Prostate gland (tissue), 2 donors: ENCODE data around the gene GNA12. TPM values are rescaled to one million over a fixed set of nuclear protein-coding genes. Genes with fewer than 3 reads are reported as not detected.

Source experiments
- DNase-seq: peaks from one replicate; pipeline ENCODE4 v3.0.0-alpha.2; 2019; ENCODE audit warnings: low spot score
- H3K27ac ChIP-seq, 2 donors: fragments of 200-600 bp; sonication (generic); 2 replicates each; pipeline ENCODE4 v1.5.1; 2017 to 2019
- H3K27me3 ChIP-seq: fragments of 200-600 bp; sonication (generic); replicated peaks from 2 replicates; pipeline ENCODE4 v1.5.1; 2019; ENCODE audit not compliant: insufficient read depth
- H3K36me3 ChIP-seq, 2 donors: fragments of 200-600 bp; sonication (generic); 1 replicate in 1 of 2; 2 replicates in 1 of 2; pipeline versions ENCODE4 v1.5.1 to v1.8.1; 2017 to 2019
- H3K4me1 ChIP-seq: fragments of 200-600 bp; sonication (generic); replicated peaks from 2 replicates; pipeline ENCODE4 v1.5.1; 2019
- H3K4me3 ChIP-seq, 2 donors: fragments of 200-600 bp; sonication (generic); 2 replicates each; pipeline ENCODE4 v1.5.1; 2017 to 2019
- H3K9me3 ChIP-seq: fragments of 200-600 bp; sonication (generic); 2 replicates; pipeline ENCODE4 v1.5.1; 2017
- POLR2A ChIP-seq: fragments of 450-650 bp; IDR thresholded peaks from one replicate; pipeline ENCODE4 v1.6.1; 2016; ENCODE audit warnings: antibody characterized with exemption, mild to moderate bottlenecking
- POLR2AphosphoS5 ChIP-seq: sonication (generic); formaldehyde crosslinking; IDR thresholded peaks from one replicate; pipeline ENCODE4 v1.6.1; 2017; ENCODE audit warnings: antibody characterized with exemption
- WGBS: methylation state at CpG from one replicate; pipeline ENCODE4 v1.1.5; 2018; 5-methylcytosine and 5-hydroxymethylcytosine counted together
- intact Hi-C: fragments of 100-400 bp; cut with DNase I; formaldehyde crosslinking; loops from one replicate; pipeline ENCODE4 v1.14.2; 2022
- total RNA-seq, 2 donors: library from RNA; depleted of rRNA; stranded (reverse); fragments of >200 nt; gene quantifications; one replicate each; pipeline ENCODE4 v1.1.0, GENCODE V29; 2016
- TF ChIP-seq, protein P1 (sequence below), 4 experiments: fragments of 200-600 bp in 2 of 4; fragments of 450-650 bp in 2 of 4; sonication (generic) in 2 of 4; IDR thresholded peaks; 1 replicate in 3 of 4; 2 replicates in 1 of 4; pipeline ENCODE4 v1.5.1; 2016 to 2019; ENCODE audit warnings: antibody characterized with exemption in 4 of 4, mild to moderate bottlenecking in 2 of 4, moderate library complexity in 2 of 4

Gene GNA12
- total RNA-seq, 2 donors from 2014 or later, result 22.6 to 102 TPM

DNA sequence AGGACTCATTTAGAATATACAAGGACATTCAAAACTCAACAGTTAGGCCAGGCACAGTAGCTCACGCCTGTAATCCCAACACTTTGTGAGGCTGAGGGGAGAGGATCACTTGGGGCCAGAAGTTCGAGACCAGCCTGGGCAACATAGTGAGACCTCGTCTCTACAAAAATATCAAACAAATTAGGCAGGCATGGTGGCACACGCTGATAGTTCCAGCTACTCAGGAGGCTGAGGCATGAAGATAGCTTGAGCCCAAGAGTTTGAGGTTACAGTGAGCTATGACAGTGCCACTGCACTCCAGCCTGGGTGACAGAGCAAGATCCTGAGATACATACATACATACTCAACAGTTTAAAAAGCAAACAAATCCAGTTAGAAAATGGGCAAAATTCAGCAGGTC is 44.9 kb downstream of the GNA12 start:
- intact Hi-C loops, result loop anchor here (5.0 kb wide), 1 partner anchor 67 kb away; no protein-coding TSS in a partner anchor
- H3K27ac ChIP-seq, result no peak overlapping the region
- H3K9me3 ChIP-seq, result no peaks in the 10 kb centered on the region
- no peaks in the 10 kb centered on the region for H3K36me3 ChIP-seq
- peaks cover 6% of the 10 kb centered on the region for H3K4me1 ChIP-seq
- H3K27me3 ChIP-seq, result no peaks in the 10 kb centered on the region
- TF ChIP-seq, protein P1, sequence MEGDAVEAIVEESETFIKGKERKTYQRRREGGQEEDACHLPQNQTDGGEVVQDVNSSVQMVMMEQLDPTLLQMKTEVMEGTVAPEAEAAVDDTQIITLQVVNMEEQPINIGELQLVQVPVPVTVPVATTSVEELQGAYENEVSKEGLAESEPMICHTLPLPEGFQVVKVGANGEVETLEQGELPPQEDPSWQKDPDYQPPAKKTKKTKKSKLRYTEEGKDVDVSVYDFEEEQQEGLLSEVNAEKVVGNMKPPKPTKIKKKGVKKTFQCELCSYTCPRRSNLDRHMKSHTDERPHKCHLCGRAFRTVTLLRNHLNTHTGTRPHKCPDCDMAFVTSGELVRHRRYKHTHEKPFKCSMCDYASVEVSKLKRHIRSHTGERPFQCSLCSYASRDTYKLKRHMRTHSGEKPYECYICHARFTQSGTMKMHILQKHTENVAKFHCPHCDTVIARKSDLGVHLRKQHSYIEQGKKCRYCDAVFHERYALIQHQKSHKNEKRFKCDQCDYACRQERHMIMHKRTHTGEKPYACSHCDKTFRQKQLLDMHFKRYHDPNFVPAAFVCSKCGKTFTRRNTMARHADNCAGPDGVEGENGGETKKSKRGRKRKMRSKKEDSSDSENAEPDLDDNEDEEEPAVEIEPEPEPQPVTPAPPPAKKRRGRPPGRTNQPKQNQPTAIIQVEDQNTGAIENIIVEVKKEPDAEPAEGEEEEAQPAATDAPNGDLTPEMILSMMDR (IDR thresholded peaks at IDR 0.05), result no peak
- TF ChIP-seq POLR2AphosphoS5 (no peak), POLR2A (no peak)
- H3K4me3 ChIP-seq, result no peak overlapping the region
- DNase-seq, result no peak
- 98% methylated on average over 4 of the region's 4 CpGs for WGBS

DNA sequence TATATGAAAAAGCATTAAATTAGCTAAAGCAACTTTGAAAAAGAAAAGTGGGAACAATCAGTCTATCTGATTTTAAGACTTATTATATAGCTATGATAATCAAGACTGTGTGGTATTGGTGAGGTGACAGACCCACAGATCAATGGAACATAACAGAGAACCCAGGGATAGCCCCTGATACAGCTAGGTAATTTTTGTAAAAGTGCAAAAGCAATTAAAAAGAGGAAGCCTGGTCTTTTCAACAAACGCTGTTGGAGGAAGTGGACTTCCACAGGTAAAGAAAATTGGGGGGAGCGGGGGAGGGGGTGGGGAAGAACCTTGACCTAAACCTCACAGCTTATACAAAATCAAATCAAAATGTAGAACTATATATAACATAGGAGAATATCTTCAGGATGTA is 45.4 kb downstream of the GNA12 start:
- Histone ChIP-seq H3K4me1 (peaks cover 6% of the 10 kb centered on the region), H3K9me3 (no peaks in the 10 kb centered on the region), H3K4me3 (no peak overlapping the region), H3K36me3 (no peaks in the 10 kb centered on the region), H3K27me3 (no peaks in the 10 kb centered on the region), H3K27ac (no peak overlapping the region)
- intact Hi-C loops, result loop anchor here (5.0 kb wide), 1 partner anchor 66 kb away; no protein-coding TSS in a partner anchor
- DNase-seq, result no peak
- TF ChIP-seq, protein P1 (IDR thresholded peaks at IDR 0.05), result no peak
- TF ChIP-seq POLR2AphosphoS5 (no peak), POLR2A (no peak)
- WGBS, result 85% methylated on average over 2 of the region's 2 CpGs

DNA sequence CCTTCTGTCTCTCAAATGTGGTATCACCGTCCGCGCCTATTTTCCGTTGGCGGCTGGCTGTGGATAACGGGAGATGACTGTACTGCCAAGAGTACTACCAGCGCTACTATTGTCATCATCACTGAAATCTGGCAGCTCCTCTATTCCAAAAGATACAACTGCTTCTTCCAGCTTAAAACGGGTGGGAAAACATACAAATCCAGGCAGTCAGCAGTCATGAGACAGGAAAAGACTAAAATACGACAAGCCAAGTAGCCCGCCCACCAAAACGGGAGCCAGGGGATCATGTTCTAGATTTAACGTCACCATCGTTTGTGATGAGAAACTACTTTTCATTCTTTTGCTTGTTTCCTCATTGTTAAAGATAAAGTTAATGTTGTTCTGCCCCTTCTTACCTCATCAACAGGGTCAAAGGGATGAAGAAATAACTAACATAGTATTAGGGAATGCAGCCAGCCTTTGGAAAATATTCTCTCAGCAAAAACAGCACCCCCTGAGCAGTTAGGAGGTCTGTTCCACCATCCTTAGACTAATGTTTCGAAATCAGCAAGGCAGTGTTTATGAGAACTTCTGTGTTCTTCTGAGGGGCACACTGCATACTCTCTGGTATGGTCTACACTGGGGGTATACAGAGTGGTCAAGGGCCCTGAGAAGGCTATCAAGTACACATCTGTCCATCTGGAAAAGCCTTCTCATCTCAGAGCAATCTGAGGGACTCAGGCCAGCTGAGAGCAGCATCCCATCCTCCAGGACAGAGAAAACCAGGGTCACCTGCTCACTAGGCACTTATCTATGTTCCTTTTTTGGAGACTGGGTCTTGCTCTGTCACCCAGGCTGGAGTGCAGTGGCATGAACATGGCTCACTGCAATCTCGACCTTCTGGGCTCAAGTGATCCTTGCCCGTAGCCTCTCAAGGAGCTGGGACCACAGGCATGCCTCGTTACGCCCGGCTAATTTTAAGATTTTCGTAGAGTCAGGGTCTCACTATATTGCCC is 47.5 kb downstream of the GNA12 start:
- Histone ChIP-seq H3K9me3 (no peaks in the 10 kb centered on the region), H3K4me3 (no peak overlapping the region), H3K4me1 (no peaks in the 10 kb centered on the region), H3K36me3 (no peaks in the 10 kb centered on the region), H3K27me3 (no peaks in the 10 kb centered on the region), H3K27ac (peak overlapping the region in 1 of 2 donors; percentile 22)
- no peak for TF ChIP-seq POLR2A
- TF ChIP-seq POLR2AphosphoS5, result peak; percentile 6
- DNase-seq, result no peak
- WGBS, result 71% methylated on average over 20 of the region's 20 CpGs
- intact Hi-C loops, result loop anchor here (5.0 kb wide), 1 partner anchor 64 kb away; no protein-coding TSS in a partner anchor

DNA sequence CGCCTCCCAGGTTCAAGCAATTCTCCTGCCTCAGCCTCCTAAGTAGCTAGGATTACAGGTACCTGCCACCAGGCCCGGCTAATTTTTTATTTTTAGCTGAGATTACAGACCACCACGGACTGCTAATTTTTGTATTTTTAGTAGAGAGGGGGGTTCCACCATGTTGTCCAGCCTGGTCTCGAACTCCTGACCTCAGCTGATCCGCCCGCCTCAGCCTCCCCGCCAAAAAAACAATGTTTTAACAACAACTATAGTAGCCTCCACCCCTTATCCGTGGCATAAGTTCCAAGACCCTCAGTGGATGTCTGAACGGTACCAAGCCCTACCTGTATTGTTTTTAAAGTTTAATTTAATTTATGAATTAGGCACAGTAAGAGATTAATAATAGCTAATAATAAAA is 48.2 kb downstream of the GNA12 start:
- Histone ChIP-seq H3K4me3 (no peak overlapping the region), H3K9me3 (no peaks in the 10 kb centered on the region), H3K27me3 (no peaks in the 10 kb centered on the region), H3K4me1 (no peaks in the 10 kb centered on the region), H3K27ac (no peak overlapping the region), H3K36me3 (no peaks in the 10 kb centered on the region)
- intact Hi-C loops, result loop anchor here (2.0 to 5.0 kb wide), 2 partner anchors 33 to 64 kb away; no protein-coding TSS in a partner anchor
- 91% methylated on average over 9 of the region's 9 CpGs for WGBS
- DNase-seq, result no peak
- TF ChIP-seq POLR2AphosphoS5, result no peak
- TF ChIP-seq POLR2A, result no peak
- TF ChIP-seq, protein P1 (IDR thresholded peaks at IDR 0.05), result no peak

DNA sequence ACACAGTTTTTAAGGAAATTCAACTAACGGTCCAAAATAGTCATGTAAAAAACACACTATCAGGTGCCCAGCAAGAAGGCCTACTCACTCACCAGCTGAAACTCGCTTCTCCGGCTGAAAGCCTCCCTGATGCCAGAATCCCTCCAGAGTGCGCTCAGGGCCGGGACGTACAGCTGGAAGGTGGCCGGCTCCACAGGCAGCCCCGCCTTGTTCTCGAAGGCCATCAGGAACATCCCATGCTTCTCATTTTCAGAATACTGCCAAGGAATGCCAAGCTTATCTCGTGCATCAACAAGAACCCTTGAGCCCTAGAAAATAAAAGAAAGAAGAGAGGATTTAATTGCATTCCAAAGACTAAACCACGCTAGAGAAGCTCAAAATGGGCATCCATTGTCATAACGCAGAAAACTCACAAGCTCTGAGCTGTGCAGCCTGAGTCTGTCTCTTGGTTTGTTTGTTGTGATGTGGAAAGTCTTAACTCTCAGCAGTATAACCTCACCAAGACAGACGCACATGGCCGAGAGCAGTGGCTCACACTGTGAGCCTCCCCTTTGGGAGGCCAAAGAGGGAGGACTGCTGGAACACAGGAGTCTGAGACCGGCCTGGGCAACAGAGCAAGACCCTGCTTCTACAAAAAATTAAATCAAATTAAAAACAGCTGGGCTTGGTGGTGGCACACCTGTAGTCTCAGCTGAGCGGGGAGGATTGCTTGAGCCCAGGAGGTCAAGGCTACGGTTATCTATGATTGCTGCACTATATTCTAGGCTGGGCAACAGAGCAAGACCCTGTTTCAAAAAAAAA is 49.1 kb downstream of the GNA12 start:
- Histone ChIP-seq H3K4me3 (no peak overlapping the region), H3K27me3 (no peaks in the 10 kb centered on the region), H3K9me3 (no peaks in the 10 kb centered on the region), H3K27ac (no peak overlapping the region), H3K36me3 (no peaks in the 10 kb centered on the region), H3K4me1 (no peaks in the 10 kb centered on the region)
- TF ChIP-seq POLR2AphosphoS5 (peak; percentile 32), POLR2A (no peak)
- TF ChIP-seq, protein P1 (IDR thresholded peaks at IDR 0.05), result no peak
- peak; percentile 24 for DNase-seq
- intact Hi-C loops, result loop anchor here (2.0 to 5.0 kb wide), 2 partner anchors 32 to 63 kb away; no protein-coding TSS in a partner anchor
- 50% methylated on average over 17 of the region's 17 CpGs for WGBS
